ENCODE measurements around the gene SMIM20.
"Not testable (repeated sequence)": the region's sequence is repeated elsewhere in the genome, so short reads cannot be mapped to it uniquely, and the experiment has no call there.

SMIM20 gene

GRCh38 chr4:25892796-25893195, 21.2 kb upstream of the SMIM20 start:
- no peak for DNase-seq

GRCh38 chr4:25896776-25897539, 17.1 kb upstream of the SMIM20 start:
- DNase-seq: no peak

GRCh38 chr4:25900310-25900709, 13.7 kb upstream of the SMIM20 start:
- no peak for DNase-seq

- DNase-seq: no peak
These were observed 13.0 kb upstream of the SMIM20 start for GRCh38 chr4:25901030-25901430.

- DNase-seq: no peak
These were observed 9.9 kb upstream of the SMIM20 start for GRCh38 chr4:25903900-25904747.

DNA sequence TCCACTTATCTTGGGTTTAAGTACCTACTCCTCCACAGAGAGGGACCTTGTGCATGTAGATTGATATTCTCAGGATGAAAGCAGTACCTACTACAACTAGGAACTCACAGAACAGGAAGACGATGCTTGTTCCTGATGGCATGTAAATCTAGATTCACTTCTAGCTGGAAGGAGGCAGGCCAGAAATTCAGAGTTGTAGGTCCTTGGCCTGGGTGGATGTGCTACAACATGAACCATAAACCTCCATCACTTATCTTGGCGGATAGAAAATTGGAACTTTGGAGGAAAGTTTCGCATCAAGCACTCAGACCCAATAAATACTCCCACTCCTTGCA, 9.3 kb upstream of the SMIM20 start:
- no peak for DNase-seq

- no peak for DNase-seq
These were observed 8.6 kb upstream of the SMIM20 start for GRCh38 chr4:25905371-25905770.

- DNase-seq: not testable (repeated sequence)
These were observed 7.9 kb upstream of the SMIM20 start for GRCh38 chr4:25906113-25906512.

GRCh38 chr4:25908491-25908901, 5.5 kb upstream of the SMIM20 start:
- no peak for DNase-seq

- no peak for DNase-seq
These were observed 2.7 kb upstream of the SMIM20 start for GRCh38 chr4:25911356-25911755.

DNA sequence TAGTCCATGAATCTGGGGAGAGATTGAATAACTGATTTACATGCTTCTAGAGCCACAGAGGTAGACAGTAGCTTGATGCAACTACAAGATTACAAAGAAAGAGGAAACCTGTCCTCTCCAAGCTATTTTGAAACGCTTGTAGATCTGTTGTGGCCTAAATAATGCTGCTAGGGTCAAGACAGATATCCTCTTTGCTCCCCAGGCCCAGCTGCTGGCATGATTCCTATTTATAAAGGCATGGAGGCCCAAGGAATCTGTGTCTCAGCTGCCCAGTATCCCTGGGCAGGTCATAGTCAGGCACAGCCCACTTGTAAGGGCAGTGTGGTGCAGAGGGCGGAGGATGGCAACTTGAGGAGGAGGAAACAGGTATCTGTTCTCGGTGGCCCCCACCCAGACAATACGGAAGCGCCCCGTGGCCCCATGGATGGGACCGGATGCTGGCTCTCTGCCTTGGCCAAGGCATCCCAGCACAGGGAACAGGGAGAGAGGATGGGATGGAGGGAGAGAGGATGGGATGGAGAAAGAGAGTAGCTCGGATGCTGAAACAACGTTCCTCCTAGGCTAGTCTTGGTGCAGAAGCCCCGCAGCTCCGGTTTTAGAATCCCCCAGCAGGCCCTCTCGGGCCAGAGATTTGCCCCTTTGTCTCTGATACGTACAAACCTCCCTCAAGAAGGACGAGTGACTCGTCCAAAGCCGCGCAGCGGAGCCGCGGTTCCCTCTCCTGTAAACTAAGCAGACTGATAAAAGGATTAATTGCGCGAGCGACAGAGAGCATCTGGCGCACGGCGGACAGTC, 767 bp upstream of the SMIM20 start:
- DNase-seq: peak in 1 of 2 experiments; percentile 61

GRCh38 chr4:25914670-25915352, 791 bp downstream of the SMIM20 start:
- no peak for DNase-seq

GRCh38 chr4:25915353-25915705, 1.3 kb downstream of the SMIM20 start:
- DNase-seq: no peak

GRCh38 chr4:25916870-25917269, 2.9 kb downstream of the SMIM20 start:
- no peak for DNase-seq

DNA sequence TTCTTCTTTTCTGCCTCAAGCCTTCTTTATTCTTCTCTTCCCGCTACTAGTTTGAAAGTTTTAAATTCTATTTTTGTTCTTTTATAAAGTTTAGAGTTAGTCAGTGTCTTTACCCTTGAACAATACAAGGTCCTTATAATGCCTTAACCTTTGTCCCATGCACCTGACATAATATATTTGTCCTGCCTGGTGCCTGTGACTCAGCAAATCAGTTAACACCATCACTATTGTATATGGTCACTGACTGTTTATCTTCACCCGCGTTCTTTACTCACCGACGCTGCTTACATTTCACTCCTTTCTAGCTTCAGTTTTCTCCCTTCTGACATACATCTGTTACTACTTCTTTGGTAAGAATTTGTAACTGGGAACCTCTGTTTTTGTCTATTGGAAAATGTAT, 5.7 kb downstream of the SMIM20 start:
- DNase-seq: no peak

GRCh38 chr4:25921922-25922321, 7.9 kb downstream of the SMIM20 start:
- DNase-seq: no peak

DNA sequence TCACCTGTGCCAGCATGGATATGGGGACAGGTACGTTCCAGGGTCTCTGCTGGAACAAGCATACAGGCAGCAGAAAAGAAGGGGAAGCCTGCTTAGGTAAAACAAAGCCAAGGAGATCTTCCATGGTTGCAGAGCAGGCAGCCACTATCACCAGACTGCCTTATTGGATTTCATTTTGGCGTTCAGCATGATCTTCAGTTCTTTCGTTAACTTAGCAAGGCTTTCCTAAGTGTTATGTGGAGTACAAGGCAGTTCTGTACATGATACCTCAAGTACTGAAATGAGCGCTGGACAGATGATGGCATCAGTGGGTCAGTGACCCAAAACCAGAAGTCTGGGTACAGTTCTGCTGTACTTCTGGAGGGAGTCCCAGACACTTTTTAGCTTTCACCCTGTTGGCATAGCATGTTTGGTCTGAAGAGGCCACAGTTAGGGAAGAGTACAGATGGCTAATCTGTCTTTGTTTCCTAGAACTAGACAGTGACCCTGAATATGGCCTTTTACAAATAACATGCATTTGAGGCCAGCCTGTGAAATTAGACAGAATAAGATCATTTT, 8.9 kb downstream of the SMIM20 start:
- no peak for DNase-seq

GRCh38 chr4:25923745-25924144, 9.7 kb downstream of the SMIM20 start:
- no peak for DNase-seq

- DNase-seq: peak; percentile 45 to 79
These were observed 11.6 kb downstream of the SMIM20 start for GRCh38 chr4:25925486-25926201.

DNA sequence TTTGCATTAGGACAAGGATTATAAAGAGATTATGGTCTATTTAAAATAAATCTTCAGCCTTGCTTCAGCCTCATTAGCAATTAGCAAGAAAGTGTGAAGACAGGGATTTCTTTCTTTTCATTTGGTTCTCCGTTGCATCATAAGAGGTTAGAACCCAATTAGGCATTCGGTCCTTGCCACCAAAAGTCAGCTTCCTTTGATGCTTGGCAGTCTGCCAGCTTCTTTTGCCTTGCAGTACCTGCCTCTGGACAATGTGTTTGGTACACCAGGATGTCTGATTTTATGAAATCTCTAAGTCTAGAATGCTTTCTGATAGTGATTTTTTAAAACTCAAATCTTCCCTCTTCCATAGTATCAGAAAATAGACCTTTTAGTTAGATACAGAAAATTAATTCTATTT, 12.4 kb downstream of the SMIM20 start:
- DNase-seq: peak; percentile 28 to 57

DNA sequence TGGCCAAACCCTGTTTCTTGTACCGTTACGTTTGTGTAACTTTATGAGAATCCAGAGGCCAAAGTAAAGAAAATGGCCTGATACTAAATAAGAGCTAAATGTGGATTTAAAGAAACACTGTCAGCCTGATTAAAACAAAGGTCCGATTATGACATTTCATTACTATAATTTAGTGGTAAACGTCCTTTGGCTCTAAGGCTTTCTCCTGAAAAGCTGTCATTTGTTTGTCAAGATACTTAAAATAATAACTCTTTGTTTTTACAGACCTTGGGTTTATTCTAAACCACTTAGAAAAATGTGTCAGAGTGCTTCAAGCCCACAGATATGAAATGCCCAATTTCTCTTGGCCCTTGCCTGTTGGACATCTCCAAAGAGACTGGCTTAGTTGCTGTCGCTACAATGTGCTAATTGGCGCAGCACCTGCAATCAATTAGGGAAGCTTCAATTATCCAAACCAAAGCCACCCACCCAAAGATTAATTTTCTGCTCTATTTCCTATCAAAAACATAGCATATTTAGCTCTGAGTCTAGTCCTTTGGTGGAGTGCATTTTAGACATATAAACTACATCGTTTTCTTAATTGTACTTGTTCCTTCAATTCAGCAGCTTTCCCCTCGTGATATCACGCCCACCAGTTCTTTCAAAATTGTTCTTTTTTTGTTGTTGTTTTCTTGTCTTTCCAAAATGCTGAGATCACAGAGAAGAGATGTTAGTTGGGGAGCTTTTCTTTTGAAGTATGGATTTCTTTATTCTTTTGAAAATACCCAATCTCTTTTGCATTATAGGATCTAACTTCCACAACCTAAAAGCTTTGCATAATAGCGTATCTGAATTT, 13.6 kb downstream of the SMIM20 start:
- peak; percentile 10 to 84 for DNase-seq

Measured in NCI-H2081 (cell line).